ENCODE results near the gene ARHGEF35.
"Not testable (repeated sequence)": the region's sequence is repeated elsewhere in the genome, so short reads cannot be mapped to it uniquely, and the experiment has no call there.

ARHGEF35 gene

DNA sequence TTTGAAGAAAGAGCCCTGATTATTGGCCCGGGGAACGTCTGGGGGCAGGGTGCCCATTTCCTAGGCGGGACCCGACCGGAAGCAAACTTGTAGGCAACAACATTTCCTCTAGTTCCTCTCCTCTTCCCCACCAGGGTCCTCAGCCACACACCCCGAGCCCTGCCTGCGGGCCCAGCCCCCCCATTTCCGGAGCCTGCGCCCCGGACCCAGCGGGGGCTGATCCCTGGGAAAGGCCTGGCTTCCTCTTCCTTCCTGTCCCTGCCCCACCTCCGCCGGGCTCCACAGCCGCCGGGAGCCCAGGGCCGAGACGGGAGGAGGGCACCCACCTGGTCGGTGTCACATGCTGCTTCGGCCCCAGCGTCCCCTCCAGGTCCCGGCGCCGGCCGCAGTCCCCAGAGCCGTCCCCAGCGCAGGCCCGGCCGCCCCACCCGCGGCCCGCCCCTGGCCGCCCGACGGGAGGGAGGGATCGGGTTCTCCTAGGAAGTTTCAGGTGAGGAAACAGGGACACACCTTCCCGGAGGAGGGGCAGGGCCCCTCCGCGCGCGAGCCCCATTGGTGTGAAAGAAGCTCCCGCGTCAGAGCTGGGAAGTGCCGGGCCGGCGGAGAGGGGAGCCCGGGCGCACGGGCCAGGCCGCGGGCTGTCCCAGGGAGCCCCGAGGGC is at the start of gene ARHGEF35:
TSS of gene ARHGEF35 (minus strand) at position 622 of the 661 bp plus-strand sequence. CDS start 7,450 bp downstream, outside the sequence.
- DNase-seq: not testable (repeated sequence)

DNA sequence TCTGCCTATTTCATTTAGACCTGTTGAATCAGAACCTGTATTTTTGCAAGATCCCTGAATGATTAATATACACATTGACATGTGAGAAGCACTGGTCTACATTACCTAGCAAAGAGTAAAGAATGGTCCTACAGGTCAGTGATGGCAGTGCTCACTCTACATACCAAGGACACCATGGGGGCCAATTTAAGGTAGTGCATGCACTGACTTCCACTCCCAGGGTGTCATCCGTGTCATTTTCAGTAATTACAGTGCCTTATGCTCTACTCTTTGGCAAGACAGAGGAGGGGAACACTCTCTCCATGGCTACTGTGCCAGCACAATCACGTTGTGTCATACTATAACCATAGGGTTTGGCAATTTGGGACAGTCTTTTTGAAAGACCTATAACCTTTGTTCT is 49.7 kb upstream of the ARHGEF35 start:
- not testable (repeated sequence) for DNase-seq

DNA sequence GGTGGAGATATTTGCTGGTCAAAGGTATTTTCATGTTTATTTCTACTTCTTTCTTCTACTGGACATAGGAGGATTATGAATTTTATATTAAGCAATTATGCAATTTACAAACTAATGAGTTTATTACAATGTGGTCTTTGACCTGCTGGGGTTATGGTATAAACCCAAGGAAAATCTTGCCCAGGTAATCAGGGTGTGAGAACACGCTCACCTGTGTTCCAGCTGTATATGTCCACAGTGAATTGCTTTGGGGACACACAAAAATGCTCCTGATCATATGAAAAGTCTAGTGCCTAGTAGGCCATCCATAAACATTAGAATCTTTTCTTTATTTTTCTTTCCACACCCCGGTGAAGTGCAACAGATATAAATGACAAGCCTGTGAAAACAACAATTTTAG is 43.7 kb upstream of the ARHGEF35 start, which contains the start of gene OR2A42:
TSS of gene OR2A42 (minus strand) at position 241 of the 400 bp plus-strand sequence. CDS start 6,762 bp downstream, outside the sequence.
- DNase-seq: not testable (repeated sequence)

DNA sequence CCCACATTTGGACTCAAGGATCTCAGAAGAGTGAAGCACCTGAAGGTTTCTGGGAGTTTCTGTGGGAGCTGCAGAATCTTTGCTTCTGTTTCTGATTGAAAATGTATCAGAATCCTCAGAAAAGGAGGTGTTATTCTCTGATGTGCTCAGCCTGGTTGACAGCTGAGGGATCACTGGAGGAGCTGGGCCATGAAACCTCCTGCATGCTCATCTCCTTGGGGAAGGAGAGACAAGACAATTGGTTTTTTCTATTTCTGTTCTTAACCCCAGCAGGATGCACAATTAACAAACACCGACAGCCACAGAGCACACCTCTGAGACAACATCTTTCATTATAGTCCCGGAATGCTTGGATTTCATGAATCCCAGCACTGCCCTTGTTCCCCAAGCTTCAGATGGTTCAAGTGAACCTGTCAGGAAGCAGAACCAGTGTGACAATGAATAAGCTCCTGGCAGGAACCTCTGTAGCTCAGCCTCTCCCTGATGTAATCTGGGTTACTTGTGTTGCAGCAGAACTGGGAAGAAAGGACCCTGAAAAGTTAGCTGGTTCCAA is 43.0 kb upstream of the ARHGEF35 start:
- DNase-seq: not testable (repeated sequence)

DNA sequence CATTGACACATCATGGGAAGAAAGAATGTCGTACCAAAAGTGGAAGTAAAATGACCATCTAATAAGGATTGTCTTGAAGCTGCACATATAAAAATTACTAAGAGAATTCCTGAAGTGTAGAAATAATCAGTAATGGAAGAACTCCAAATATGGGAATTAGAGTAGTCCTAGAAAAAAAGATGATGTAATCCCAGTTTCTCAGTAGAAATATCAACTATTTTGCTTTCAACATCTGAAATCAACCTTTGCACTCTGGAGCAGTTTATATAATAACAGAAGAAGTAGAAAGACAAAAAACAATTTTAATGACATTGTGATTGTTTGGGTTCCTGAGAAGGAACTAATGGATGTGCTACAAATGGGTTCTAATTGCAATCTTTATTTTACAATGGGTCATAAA is 37.4 kb upstream of the ARHGEF35 start:
- DNase-seq: not testable (repeated sequence)

DNA sequence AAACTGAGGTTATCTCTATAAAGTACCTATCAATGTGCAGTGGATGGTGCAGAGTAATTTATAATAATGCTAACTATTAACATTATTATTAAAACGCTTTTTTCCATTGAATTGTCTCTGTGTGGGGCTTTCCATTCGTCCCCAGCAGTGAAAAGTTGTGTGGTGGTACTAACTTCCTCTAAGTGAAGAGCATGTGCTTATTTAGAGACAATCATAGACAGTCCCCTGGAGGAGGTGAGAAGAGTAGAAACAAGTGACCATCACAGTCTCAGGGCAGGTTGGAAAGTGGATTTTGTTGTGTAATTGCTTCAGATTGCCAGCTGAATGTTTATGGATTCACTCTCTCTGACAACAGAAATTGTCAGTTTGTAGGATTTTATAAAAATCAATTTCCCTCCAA is 35.4 kb upstream of the ARHGEF35 start:
- not testable (repeated sequence) for DNase-seq

DNA sequence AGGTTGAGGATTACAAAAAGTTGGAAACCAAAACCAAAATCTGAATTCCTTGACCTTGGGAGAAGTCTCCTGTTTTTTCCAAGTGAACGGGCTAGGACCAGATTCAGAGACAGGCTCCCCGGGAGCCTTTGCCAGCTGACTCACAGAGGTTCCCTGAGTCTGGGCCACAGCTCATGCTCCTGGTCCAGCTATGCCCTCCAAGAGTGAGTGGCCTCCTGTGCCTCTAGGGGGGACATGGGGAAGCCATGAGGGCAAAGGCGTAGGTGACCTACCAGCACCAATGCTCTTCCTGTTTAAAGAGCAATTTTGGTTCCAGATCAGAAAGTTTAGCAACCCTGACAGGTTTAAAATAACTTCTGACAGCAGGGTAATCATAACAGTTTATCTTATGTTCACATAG is 33.2 kb upstream of the ARHGEF35 start:
- not testable (repeated sequence) for DNase-seq

DNA sequence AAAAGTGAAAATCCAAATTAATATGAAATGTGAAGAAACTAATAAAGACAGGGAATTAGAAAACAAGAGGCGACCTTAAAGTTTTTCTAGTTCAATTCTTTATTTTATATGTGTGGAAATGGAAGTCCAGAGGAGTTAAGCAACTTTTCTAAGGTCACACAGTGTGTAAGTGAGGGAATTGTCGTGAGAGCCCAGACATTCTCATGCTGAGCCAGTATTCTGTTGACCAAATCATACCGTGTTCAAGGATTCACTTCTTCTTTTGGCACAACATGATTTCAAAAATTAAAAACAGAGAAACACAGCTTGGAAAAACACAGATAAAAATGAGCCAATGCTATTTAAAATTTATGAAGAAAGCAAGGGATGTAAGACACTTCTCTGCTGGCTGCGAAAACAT is 31.2 kb upstream of the ARHGEF35 start:
- DNase-seq: not testable (repeated sequence)

DNA sequence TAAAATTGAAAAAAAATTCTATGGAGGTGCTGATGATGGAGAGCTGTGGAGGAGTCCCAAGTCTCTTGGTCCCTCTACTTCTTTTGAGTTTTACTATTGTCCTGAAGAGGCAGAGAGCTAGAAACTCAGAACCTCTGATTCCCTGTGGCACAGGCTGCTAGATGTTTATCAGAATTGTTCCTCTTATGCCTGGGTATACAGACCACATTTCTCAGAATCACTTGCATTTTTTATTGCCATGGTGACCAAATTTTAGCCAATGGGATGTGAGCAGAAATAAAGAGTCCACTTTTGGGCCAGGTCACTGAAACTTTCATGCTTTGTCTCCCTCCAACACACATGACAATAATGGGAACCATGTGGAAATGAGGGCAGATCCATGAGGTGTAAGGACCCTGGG is 28.0 kb upstream of the ARHGEF35 start:
- not testable (repeated sequence) for DNase-seq

DNA sequence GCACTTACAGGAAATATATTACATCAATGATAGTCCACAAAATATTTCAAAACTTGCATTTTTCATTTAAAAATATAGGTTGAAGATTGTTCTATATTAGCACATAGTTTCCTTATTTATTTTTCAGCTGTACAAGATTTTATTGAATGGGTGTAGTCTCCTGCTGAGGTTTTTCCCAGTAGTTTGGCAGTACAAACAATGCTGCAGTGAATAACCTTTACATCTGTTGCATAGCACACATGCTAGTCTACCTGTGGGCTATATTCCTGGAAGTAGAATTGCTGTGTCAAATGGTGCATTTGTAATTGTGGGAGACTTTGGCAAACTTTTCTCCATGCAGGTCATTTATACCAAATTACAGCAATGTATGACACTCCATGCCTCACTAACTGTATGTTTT is 24.9 kb upstream of the ARHGEF35 start:
- DNase-seq: not testable (repeated sequence)

DNA sequence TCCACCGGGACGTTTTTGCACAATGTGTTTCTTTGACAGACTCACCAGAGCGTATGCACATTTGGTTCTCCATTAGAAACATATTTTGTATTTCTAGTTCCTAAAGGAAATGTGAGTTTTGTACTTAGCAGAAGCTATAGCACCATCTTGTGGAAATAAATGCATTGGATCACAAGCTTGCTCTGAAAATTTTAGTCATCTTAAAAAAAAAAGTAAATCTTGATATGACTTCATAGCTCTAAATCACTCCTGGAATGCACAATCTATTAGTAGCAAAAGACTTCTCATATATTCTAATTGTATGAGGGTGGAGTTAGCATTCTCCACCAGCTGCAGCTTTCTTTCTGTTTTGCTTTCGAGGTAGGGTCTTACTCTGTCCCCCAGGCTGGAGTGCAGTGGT is 23.5 kb upstream of the ARHGEF35 start:
- DNase-seq: not testable (repeated sequence)

DNA sequence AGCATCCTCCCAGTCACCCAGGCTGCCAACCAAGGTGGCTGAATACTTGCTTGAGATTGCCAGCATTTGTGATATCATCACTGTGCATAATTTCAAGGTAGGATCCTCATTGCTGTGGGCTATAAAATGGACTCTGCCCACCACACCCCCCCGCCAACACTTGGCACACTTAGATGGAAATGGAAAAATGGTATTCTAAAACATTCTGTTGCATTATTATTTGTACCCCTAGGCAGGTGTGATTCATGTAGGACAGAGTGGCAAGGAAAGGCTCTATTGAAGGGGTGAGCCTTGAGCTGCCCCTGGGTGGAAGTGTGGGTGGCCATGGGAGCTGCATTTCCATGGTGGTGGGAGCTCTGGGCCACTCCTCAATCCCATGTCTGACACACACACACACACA is 22.9 kb upstream of the ARHGEF35 start:
- DNase-seq: not testable (repeated sequence)

DNA sequence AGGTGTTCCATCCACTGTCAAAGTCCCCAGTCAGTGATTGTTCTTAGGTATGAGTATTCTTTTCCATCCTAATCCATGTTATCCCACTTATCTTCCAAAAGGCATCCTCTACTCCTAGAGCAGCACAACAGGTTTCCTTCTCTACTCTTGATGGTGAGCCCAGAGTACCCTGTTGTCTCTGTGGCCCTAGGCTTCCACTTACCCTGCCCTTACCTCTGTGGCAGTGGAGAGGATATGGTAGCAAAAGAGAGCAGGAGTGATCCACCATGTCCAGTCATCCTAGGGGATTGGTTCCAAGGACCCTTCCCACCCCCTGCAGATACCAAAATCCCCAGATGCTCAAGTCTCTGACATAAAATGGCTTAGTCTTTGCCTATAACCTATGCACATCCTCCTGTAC is 21.6 kb upstream of the ARHGEF35 start:
- DNase-seq: not testable (repeated sequence)

DNA sequence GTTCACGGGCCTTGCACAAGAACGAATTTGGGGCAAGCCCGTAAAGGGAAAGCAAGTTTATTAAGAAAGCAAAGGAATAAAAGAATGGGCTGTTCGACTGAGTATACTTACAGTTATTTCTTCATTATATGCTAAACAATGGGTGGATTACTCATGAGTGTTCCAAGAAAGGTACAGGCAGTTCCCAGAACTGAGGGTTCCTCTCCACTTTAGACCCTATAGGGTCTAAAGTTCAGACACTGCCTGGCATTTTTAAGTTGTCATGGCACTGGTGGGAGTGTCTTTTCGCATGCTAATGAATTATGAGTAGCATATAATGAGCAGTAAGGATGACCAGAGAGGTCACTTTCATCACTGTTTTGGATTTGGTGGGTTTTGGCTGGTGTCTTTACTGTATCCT is 9.7 kb upstream of the ARHGEF35 start:
- DNase-seq: not testable (repeated sequence)

DNA sequence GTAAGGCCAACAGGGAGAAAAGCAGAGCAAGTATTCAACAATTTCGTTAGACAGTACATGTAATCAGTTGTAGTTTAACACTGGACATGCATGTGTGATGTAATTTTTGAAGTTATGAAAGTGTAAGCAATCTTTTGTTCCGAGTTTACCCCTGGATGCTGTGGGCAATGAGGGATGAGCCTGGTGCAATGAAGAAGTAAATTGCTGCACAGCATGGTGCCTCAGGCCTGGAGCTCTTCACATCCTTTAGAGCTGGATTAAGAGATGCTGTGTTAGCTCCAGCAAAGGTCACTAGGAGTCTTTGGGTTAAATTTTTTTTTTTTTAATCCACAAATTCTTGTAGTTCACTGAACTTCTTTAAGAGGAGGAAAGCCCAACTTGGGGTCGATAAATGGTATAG is 7.5 kb upstream of the ARHGEF35 start:
- not testable (repeated sequence) for DNase-seq

DNA sequence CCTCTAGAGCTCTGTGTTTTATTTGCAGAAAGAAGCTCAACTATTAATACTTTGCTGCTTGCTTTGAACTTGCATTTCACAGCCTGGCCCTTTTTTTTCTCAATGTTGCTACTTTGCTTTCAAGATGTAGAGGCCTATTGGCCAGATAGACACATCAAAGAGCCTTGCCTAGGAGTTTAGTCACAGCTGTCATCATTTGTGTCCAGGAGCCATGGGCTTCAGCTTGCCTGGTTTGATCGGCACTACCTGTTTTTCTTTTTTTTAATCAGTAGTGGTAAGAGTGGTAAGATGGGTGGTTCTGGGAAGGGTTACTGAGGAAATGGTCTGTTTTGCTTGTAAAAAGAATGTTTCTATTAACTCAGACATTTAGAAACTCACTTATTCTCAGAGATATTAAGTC is 6.3 kb upstream of the ARHGEF35 start:
- not testable (repeated sequence) for DNase-seq

DNA sequence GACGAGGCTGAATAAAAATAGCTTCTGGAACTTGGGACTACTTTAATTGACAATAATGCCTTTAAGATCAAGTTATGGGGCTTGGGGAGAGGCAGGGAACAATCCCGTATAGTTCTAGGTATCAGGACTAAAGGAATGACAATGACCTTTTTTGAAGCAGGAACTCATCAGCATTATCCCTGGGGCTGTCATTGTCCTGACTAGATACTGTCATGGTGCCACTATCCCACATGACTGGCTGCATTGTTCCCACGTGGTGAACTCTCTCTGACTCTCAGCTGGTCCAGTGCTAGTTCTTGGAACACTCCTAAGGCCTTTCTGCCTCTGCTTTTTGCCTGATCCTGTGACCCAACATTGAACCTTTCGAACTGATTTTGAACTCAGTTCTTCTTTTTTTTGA is 3.3 kb upstream of the ARHGEF35 start:
- not testable (repeated sequence) for DNase-seq

DNA sequence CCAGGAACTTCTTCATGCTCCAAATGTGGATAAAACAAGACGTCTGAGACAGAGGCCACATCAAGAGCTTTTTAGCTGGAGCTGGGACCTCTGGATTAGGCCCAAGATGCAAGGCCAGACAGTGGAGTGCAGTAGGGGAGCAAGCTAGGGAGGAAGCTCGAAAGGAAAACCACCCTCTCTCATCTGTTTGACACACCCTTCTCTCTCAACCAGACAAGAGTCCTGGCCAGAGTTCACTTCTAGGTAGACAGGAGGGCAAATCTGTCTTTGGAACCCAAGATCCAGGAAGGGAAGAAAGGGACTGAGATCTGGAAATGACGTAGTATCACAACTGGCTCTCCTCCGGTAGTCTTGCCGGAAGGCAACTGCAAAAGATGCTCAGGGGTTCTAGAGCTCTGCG is 1.2 kb downstream of the ARHGEF35 start:
- not testable (repeated sequence) for DNase-seq

DNA sequence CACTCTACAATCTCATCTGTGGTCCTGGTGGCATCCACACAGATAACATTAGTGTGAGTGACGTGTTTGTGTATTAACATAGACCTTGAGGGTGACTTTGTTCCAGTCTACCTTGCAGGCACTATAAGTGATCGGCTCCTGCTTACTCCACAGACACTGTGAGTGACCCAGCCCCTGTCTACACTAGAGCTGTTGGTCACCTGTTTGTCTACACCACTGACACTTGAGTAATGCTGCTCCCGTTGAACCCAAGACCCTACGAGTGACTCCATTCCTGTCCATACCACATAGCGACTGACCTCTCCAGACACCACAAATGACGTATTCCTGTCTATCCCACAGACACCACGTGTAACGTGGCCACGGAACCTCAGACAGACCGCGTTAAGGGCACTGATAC is 1.9 kb downstream of the ARHGEF35 start:
- not testable (repeated sequence) for DNase-seq

DNA sequence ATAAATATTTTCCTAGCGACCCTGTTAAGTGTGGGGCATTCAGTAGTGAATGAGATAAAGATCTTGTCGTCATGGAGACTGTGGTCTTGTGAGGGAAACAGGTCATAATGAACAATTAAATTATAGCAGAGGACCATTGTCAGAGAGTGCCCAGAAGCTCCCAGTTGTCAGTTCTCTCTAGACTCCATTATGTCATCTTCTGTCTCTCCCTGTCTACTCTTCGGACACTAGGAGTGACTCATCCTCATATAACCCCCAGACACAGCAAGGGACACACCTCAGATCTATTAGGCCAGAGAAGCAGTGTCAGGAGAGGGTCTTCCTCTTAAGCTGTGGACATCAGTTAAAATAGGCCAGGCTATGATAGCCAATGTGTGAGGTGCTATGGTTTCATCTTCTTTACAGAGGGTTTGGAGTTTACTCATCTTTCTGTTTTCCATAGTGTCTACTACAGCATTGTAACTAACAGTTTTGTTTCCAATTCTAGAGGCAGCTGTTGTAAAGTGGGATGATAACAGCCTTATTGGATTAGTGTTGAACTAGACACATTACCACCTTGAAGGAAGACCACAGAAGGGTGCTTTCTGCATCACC is 7.0 kb downstream of the ARHGEF35 start:
- DNase-seq: not testable (repeated sequence)

DNA sequence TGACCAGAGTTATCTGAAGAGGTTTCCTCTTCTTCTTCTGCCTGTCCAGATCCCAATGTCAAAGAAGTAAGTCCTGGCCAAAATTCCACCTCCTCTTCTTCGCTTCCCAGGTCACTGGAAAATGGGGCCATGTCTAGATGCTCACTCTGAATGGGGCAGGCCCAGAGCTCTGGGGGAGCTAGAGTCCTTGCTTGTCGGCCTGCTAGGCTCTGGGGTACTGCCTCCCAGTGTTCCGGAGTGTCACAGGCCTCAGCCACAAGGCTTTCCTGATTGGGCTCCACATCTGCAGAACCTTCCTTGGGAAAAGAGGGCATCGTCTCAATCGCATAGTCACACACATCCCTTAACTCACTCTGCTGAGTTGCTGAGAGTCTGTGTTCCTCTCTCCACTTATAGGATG is 7.8 kb downstream of the ARHGEF35 start:
- not testable (repeated sequence) for DNase-seq

DNA sequence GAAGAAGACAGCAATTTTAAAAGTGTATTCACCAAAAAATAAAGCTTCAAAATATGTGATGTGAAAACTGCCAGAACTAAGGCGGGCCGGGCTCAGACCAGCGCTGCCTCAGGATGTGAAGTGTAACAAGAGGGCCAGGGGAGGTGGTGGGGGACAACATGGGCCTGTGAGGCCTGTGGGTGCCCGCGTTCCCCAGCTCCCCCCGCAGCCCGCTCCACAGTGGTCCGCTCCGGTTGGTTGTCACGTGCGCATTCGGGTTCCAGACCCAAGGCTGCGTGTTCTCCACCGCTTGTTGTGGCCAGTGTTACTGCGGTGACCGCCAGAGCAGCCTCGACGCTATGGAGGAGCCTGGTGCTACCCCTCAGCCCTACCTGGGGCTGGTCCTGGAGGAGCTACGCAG is 12.5 kb downstream of the ARHGEF35 start, which contains the start of gene CTAGE4:
TSS of gene CTAGE4 (plus strand) at position 301 of the 400 bp plus-strand sequence. CDS start at position 339, 38 bp downstream.
- not testable (repeated sequence) for DNase-seq

DNA sequence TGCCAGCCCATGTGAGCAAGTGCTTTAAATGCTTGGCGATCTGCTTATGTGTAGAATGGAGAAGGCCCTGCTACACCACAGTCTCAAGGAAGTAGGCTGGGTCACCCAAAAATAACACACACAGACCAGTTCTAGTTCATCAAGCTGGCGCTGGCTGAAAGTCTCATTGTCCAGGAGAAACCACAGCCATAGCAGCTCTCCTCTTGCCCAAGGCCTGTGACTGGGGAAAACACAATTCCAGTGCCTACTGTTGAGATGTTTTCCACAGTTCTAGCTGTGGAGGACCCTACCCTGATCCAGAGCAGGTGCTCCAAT is 16.5 kb downstream of the ARHGEF35 start:
- not testable (repeated sequence) for DNase-seq
